ENCODE results near the gene SHROOM4.

DNA sequence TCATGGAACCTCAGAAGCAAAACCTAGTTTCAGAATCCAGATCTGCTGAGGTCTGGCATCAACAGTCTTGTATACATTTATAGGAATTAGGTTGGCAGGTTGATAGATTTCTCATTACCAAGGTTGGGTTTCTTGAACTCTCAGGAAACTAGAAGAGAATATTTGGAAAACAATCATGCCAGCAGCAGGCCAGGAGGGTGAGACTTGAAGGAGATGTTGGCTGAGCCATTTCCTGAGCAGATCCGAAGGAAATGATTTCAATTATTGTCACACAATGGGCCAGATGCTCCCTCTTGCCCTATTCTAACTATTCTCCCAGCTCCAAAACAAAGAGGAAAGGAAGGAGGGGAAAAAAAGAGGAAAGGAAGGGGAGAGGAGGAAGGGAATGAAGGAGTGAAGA is 45.2 kb downstream of the SHROOM4 start:
- TF ChIP-seq MEF2D (CRISPR knock-in tag; IDR thresholded peaks at IDR 0.05), result no peak
- TF ChIP-seq BHLHE40 (IDR thresholded peaks at IDR 0.05; ENCODE audit: low read length), result no peak
- no peak for TF ChIP-seq ZNF205 (CRISPR knock-in tag; IDR thresholded peaks at IDR 0.05)
- no peak for TF ChIP-seq CHD4 (IDR thresholded peaks at IDR 0.05; ENCODE audit: borderline replicate concordance, low read length)
- no peak for TF ChIP-seq NRL (CRISPR knock-in tag; IDR thresholded peaks at IDR 0.05; ENCODE audit: borderline replicate concordance)
- no peak for TF ChIP-seq HNRNPK (IDR thresholded peaks at IDR 0.05; ENCODE audit: low read depth, low read length, poor library complexity, severe bottlenecking)
- no peak for TF ChIP-seq AGO2 (optimal IDR thresholded peaks at IDR 0.05; ENCODE audit: low read depth, low read length)

Data from HepG2 (cell line).